Left lung (tissue), 10 donors: ENCODE data around the gene PWWP2B. TPM values are rescaled to one million over a fixed set of nuclear protein-coding genes. Genes with fewer than 3 reads are reported as not detected.
A peak's percentile ranks its signal among the peaks of the same experiment; 100 is the strongest.

Experiments used
- ATAC-seq: fragments of 200-7000 bp; cut with Tn5 transposase; one replicate; pipeline ENCODE4 v1.9.1; 2020; ENCODE audit warnings: moderate library complexity
- DNase-seq, 4 donors: peaks; one replicate each; pipeline ENCODE4 v3.0.0-alpha.2; 2013 to 2020
- H3K27ac ChIP-seq, 2 donors: fragments of 200-600 bp; sonication (generic) in 1 of 2; one replicate each; pipeline versions ENCODE4 v1.5.0 to v1.8.0; 2020 to 2021
- H3K27me3 ChIP-seq, 2 donors: fragments of 200-600 bp; sonication (generic) in 1 of 2; one replicate each; pipeline versions ENCODE4 v1.5.0 to v1.8.0; 2020 to 2021
- H3K36me3 ChIP-seq, 2 donors: fragments of 200-600 bp; sonication (generic) in 1 of 2; one replicate each; pipeline versions ENCODE4 v1.5.0 to v1.8.0; 2020 to 2021
- H3K4me1 ChIP-seq, 2 donors: fragments of 200-600 bp; one replicate each; pipeline ENCODE4 v1.8.0; 2021
- H3K4me3 ChIP-seq, 2 donors: fragments of 200-600 bp; sonication (generic) in 1 of 2; one replicate each; pipeline versions ENCODE4 v1.5.0 to v1.8.0; 2020 to 2021; ENCODE audit warnings: mild to moderate bottlenecking in 1 of 2
- H3K9me3 ChIP-seq, 2 donors: fragments of 200-600 bp; sonication (generic) in 1 of 2; one replicate each; pipeline versions ENCODE4 v1.5.0 to v1.8.0; 2020 to 2021
- intact Hi-C, 2 donors: fragments of 100-400 bp; cut with DNase I; formaldehyde crosslinking; loops; one replicate each; pipeline versions ENCODE4 v1.11.2 to v1.14.2; 2022
- polyA plus RNA-seq, 6 donors: library from polyadenylated mRNA; unstranded; fragments of 120-200 nt; gene quantifications; one replicate each; pipeline ENCODE4 v1.2.1, GENCODE V29; 2013; ENCODE audit not compliant: insufficient read length in 6 of 6
- total RNA-seq, 2 donors: library from RNA; stranded (reverse); fragmentation: NEBNext Ultra II Directional; extraction: Animal tissue kit (Norgen Biotek cat#: 25700); gene quantifications; one replicate each; pipeline ENCODE4 v1.2.1, GENCODE V29; 2021
- TF ChIP-seq, protein P1 (sequence below), 2 donors: fragments of 200-600 bp; sonication (generic) in 1 of 2; IDR thresholded peaks; one replicate each; pipeline versions ENCODE4 v1.5.0 to v1.8.0; 2021; ENCODE audit warnings: antibody characterized with exemption in 2 of 2
- donor health status: DM: no; HTN: yes; CAD: no.
- donor health status: DM: no; HTN: no; CAD: no.

PWWP2B gene
- total and polyA plus RNA-seq, 8 donors, result 8.4 to 23.2 (median 11.0) TPM

DNA sequence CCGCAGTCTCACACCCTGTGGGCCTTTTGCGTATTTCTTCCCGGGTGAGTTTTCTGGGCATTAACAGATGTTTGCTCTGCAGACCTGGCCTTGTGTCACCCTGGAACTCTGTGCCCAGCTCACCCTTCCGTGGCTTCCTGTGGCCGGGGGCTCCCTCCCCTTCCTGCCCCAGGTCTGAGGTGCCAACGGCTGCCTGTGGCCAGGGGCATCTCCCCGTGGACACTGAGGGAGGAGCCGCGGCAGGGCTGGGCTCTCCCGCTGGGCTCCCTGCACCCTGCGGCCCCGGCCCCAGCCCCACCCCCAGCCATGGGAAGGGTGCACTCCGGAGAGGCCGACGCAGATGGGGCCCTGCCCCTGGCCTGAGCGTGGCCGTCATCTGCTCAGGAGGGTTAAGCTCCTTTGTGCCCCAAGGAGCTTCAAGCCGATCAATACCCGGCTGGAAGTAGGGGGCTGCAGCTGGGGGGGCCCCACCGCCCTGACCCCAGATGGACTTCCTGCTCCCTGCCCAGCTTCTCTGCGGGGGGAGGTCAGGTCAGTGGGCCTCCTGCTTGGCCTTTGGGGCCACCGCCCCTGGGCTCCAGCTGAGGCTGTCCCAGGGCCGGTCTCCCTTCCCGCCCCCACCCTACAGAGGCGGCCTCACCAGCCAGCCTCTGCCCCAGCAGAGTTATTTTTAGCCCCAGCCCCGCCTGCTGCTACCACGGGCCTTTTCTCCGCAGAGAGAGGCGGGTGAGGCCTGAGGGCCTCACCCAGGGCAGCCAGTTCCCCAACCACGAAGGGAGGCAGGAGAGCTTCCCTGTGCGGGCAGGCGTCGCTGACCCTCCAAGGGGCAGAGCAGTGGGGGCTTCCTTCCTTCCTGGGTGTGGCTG, 24.2 kb downstream of the PWWP2B start:
- DNase-seq (peak in 3 of 4 donors; percentile 81 to 93 (median 91)), ATAC-seq (peak; percentile 81)
- H3K36me3 ChIP-seq, result peaks cover 0 to 9% of the 10 kb centered on the region in 2 donors
- peak overlapping the region; percentile 93 to 96 for H3K27ac ChIP-seq
- peak overlapping the region in 1 of 2 donors; percentile 18 for H3K4me3 ChIP-seq
- H3K27me3 ChIP-seq, result no peaks in the 10 kb centered on the region
- TF ChIP-seq, protein P1, sequence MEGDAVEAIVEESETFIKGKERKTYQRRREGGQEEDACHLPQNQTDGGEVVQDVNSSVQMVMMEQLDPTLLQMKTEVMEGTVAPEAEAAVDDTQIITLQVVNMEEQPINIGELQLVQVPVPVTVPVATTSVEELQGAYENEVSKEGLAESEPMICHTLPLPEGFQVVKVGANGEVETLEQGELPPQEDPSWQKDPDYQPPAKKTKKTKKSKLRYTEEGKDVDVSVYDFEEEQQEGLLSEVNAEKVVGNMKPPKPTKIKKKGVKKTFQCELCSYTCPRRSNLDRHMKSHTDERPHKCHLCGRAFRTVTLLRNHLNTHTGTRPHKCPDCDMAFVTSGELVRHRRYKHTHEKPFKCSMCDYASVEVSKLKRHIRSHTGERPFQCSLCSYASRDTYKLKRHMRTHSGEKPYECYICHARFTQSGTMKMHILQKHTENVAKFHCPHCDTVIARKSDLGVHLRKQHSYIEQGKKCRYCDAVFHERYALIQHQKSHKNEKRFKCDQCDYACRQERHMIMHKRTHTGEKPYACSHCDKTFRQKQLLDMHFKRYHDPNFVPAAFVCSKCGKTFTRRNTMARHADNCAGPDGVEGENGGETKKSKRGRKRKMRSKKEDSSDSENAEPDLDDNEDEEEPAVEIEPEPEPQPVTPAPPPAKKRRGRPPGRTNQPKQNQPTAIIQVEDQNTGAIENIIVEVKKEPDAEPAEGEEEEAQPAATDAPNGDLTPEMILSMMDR (IDR thresholded peaks at IDR 0.05), result no peak
- intact Hi-C loops, result no loop called here
- H3K4me1 ChIP-seq, result peaks cover 42 to 72% of the 10 kb centered on the region in 2 donors
- H3K9me3 ChIP-seq, result no peaks in the 10 kb centered on the region

DNA sequence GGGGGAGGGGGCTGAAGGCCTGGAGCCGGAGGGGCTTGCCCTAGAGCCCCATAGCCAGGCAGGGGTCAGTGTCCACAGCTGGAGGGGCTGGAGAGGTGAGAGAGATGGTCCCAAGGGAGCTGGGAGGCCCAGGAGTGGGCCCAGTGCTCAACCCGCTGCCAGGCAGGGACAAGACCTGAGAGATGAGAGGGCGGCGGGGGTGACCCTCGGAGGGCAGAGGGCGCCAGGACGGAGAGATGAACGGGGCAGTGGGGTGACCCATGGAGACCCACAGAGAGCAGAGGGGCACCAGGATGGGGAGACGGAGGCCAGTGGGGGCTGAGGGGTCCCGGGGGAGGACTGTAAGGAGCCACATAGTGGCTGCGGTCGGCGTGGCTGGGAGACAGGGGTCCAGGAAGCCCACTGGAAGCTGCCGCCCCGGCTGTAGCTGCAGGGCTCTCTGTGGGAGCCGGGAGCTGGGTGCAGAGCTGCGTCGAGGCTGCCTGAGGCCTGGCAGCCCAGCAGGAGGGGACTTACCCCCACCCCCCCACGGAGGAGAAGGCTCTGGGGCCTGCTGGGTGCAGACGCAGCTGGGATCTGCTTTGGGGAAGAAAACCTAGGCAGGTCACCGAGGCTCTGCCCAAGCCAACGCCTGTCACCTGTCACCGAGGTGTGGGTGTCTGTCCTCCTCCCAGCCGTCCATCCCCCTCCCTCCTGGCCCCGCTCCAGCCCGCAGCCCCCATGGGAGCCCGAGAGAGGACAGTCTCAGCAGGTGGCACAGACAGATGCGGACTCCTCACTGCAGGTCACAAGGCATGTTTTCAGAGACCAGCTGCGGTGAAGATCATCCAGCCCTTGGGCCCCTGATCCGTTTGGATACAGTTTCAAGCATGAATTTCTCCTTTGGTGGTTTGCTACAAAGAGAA, 25.1 kb downstream of the PWWP2B start:
- H3K4me1 ChIP-seq, result peaks cover 42 to 64% of the 10 kb centered on the region in 2 donors
- no peak overlapping the region for H3K4me3 ChIP-seq

DNA sequence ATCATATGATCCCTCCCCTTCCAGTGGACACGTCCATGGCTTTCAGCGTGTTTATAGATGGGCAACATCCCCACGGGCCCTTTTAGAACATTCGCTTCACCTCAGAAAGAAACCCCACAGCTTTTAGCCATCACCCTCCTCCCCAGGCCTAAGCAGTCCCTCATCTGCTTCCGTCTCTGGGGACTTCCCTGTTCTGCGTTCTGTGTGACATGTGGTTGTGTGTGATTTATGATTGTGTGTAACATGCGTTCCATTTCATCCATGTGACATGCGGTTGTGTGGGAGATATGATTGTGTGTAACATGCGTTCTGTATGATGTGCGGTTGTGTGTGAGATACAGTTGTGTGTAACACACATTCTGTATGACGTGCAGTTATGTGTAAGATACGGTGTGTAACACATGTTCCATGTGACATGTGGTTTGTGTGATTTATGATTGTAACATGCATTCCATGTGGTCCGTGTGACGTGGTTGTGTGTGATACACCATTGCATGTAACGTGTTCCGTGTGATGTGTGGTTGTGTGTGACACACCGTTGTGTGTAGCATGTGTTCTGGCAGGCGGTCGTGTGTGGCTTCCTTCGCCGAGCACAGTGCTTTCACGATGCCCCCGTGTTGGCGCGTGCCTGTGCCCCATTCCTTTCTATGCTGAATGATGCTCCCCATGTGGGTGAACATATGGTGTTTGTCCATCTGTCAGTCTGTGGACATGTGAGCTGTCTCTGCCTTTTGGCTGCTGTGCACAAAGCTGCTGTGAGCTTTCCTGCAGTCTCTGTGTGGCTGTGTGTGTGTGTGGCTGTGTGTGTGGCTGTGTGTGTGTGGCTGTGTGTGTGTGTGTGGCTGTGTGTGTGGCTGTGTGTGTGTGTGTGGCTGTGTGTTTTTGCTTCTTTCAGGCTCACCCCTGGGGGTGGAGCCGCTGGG, 26.2 kb downstream of the PWWP2B start:
- peaks cover 35 to 53% of the 10 kb centered on the region in 2 donors for H3K4me1 ChIP-seq
- intact Hi-C loops, result no loop called here
- no peak for ATAC-seq

More for the DNA sequence above, 25.1 kb downstream of the PWWP2B start:
- ATAC-seq (no peak), DNase-seq (peak in 1 of 4 donors; percentile 81)
- intact Hi-C loops, result no loop called here
- peaks cover 0 to 4% of the 10 kb centered on the region in 2 donors for H3K36me3 ChIP-seq
- H3K9me3 ChIP-seq, result no peaks in the 10 kb centered on the region
- TF ChIP-seq, protein P1 (IDR thresholded peaks at IDR 0.05), result no peak
- no peaks in the 10 kb centered on the region for H3K27me3 ChIP-seq
- peak overlapping the region; percentile 93 to 96 for H3K27ac ChIP-seq

More for the DNA sequence above, 26.2 kb downstream of the PWWP2B start:
- peak in 1 of 4 donors; percentile 27 for DNase-seq
- TF ChIP-seq, protein P1 (IDR thresholded peaks at IDR 0.05), result no peak
- H3K27me3 ChIP-seq, result no peaks in the 10 kb centered on the region
- peak overlapping the region in 1 of 2 donors; percentile 96 for H3K27ac ChIP-seq
- no peaks in the 10 kb centered on the region for H3K9me3 ChIP-seq
- no peaks in the 10 kb centered on the region for H3K36me3 ChIP-seq
- no peak overlapping the region for H3K4me3 ChIP-seq
